Kidney (tissue), 14 donors: ENCODE data around the gene KLHL11. TPM values are rescaled to one million over a fixed set of nuclear protein-coding genes. Genes with fewer than 3 reads are reported as not detected.
"Not testable (repeated sequence)": the region's sequence is repeated elsewhere in the genome, so short reads cannot be mapped to it uniquely, and the experiment has no call there.

Experiments
- DNase-seq, 5 donors: peaks; one replicate each; pipeline ENCODE4 v3.0.0-alpha.2; 2013 to 2020
- FAIRE-seq: peaks from 2 replicates; lab custom pipeline; 2012; peaks lifted over from hg19 to GRCh38; lab: Jason Lieb, UNC
- H3K27ac ChIP-seq, 2 donors: one replicate each; pipeline ENCODE4 v1.7.0; 2013; ENCODE audit warnings: low read depth in 2 of 2, low read length in 2 of 2, inconsistent platforms in 1 of 2
- H3K27me3 ChIP-seq: one replicate; pipeline ENCODE4 v1.7.1; 2013; ENCODE audit warnings: low read length, inconsistent platforms; ENCODE audit not compliant: control insufficient read depth, insufficient read depth
- H3K36me3 ChIP-seq, 3 donors: one replicate each; pipeline versions ENCODE4 v1.7.0 to v1.7.1; 2013; ENCODE audit warnings: low read length in 3 of 3, control low read depth in 1 of 3, inconsistent platforms in 1 of 3; ENCODE audit not compliant: insufficient read depth in 3 of 3, control insufficient read depth in 2 of 3
- H3K4me1 ChIP-seq, 3 donors: one replicate each; pipeline versions ENCODE4 v1.7.0 to v1.7.1; 2013; ENCODE audit warnings: low read length in 3 of 3, inconsistent platforms in 1 of 3, low read depth in 1 of 3; ENCODE audit not compliant: control insufficient read depth in 2 of 3, insufficient read depth in 2 of 3
- H3K4me3 ChIP-seq, 3 donors: one replicate each; pipeline versions ENCODE4 v1.7.0 to v1.8.1; 2013; ENCODE audit warnings: low read length in 3 of 3, control low read depth in 1 of 3, inconsistent platforms in 1 of 3
- H3K9ac ChIP-seq, 3 donors: one replicate each; pipeline versions ENCODE4 v1.7.0 to v1.7.1; 2013; ENCODE audit warnings: low read length in 3 of 3, control low read depth in 1 of 3, inconsistent platforms in 1 of 3
- H3K9me3 ChIP-seq, 3 donors: one replicate each; pipeline versions ENCODE4 v1.7.0 to v1.7.1; 2013; ENCODE audit warnings: low read length in 3 of 3, control low read depth in 1 of 3, inconsistent platforms in 1 of 3; ENCODE audit not compliant: control insufficient read depth in 2 of 3, insufficient read depth in 1 of 3
- CTCF ChIP-seq: IDR thresholded peaks from 3 replicates; pipeline ENCODE4 v1.5.1; 2012; ENCODE audit warnings: mild to moderate bottlenecking, moderate library complexity, borderline replicate concordance; ENCODE audit not compliant: insufficient read depth; ENCODE audit errors: extremely low read depth
- intact Hi-C: fragments of 100-400 bp; cut with DNase I; formaldehyde crosslinking; loops from one replicate; pipeline ENCODE4 v1.11.1; 2022
- polyA plus RNA-seq: library from polyadenylated mRNA; stranded (reverse); fragments of 350-450 nt; fragmentation: Illumina TruSeq; extraction: RNeasy Lipid Tissue Mini Kit (QIAGEN cat#74804); gene quantifications from one replicate; pipeline ENCODE4 v1.2.3, GENCODE V29; 2014; ENCODE audit warnings: low read depth, low replicate concordance; ENCODE audit not compliant: insufficient read depth
- total RNA-seq: library from RNA; stranded (reverse); fragmentation: NEBNext Ultra II Directional; extraction: Animal tissue kit (Norgen Biotek cat#: 25700); gene quantifications from one replicate; pipeline ENCODE4 v1.2.1, GENCODE V29; 2021
- donor health status: control.
- donor health status: control.
- donor health status: control.
- donor health status: control.
- donor health status: control.
- donor health status: DM: yes; HTN: yes; CAD: no.
- donor health status: Normal renal cell carcinoma (clear cell type).

The KLHL11 gene
- total and polyA plus RNA-seq, 2 donors from 2014 or later = 0.37 to 16.1 TPM

GRCh38 chr17:41880130-41880529 lies 14.9 kb upstream of the KLHL11 start:
- DNase-seq = no peak
- Histone ChIP-seq H3K9ac (no peak overlapping the region), H3K27me3 (no peaks in the 10 kb centered on the region), H3K36me3 (peaks cover 7 to 45% (median 31%) of the 10 kb centered on the region in 3 donors), H3K4me3 (no peak overlapping the region), H3K27ac (no peak overlapping the region), H3K4me1 (no peaks in the 10 kb centered on the region), H3K9me3 (no peaks in the 10 kb centered on the region)
- intact Hi-C loops = no loop called here
- no peak for FAIRE-seq
- TF ChIP-seq CTCF = no peak

DNA sequence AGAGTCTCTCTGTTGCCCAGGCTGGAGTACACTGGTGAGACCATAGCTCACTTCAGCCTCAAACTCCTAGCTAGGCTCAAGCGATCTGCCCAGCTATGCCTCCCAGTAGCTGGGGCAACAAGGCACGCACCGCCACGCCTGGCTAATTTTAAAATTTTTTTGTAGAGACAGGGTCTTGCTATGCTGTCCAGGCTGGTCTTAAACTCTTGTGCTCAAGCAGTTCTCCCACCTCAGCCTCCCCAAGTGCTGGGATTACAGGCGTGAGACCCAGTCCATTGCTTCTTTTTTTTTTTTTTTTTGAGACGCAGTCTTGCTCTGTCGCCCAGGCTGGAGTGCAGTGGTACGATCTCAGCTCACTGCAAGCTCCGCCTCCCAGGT lies 9.1 kb upstream of the KLHL11 start:
- H3K27ac ChIP-seq, H3K9me3 ChIP-seq, FAIRE-seq, H3K9ac ChIP-seq, H3K27me3 ChIP-seq, H3K4me3 ChIP-seq, intact Hi-C loops, DNase-seq, H3K4me1 ChIP-seq: not testable (repeated sequence)
- peaks cover 7 to 45% (median 39%) of the 10 kb centered on the region in 3 donors for H3K36me3 ChIP-seq

DNA sequence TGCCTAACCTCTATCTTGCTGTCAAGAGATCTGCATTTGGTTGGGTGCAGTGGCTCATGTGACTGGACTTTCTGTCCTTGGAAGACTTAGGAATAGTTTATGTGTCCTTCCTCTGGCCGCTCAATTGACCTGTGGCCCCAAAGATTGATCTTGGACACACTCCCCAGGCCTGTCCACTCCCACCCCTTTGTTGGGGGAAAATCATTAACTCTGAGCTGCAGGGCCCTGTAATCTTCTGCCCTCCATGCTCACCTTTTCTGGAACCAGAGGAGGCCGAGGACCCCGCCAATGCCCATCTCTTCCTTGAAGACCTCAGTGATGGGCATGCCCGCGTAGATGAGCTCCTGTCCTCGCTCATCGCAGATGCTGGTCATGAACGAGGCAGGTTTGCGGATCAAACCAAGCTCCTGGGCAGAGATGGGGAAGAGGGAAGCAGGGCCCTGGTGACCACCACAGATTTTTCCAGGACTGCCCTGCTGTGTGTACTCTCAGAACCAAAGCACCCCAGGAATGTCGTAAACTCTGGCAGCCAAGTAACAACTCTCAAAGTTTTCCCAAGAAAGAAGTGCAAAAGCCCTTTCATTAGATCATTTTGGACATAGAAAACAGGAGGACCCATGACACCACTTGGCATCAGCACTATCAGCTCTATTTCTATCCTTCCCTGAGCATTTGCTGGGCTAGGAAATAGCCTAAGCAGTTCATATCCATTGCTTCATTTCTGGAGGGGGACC lies 8.5 kb upstream of the KLHL11 start:
- Histone ChIP-seq H3K9ac (no peak overlapping the region), H3K9me3 (no peaks in the 10 kb centered on the region), H3K27ac (no peak overlapping the region), H3K4me1 (no peaks in the 10 kb centered on the region), H3K4me3 (no peak overlapping the region), H3K27me3 (no peaks in the 10 kb centered on the region), H3K36me3 (peaks cover 5 to 50% (median 36%) of the 10 kb centered on the region in 3 donors)
- no peak for DNase-seq
- intact Hi-C loops = no loop called here
- no peak for TF ChIP-seq CTCF
- no peak for FAIRE-seq

DNA sequence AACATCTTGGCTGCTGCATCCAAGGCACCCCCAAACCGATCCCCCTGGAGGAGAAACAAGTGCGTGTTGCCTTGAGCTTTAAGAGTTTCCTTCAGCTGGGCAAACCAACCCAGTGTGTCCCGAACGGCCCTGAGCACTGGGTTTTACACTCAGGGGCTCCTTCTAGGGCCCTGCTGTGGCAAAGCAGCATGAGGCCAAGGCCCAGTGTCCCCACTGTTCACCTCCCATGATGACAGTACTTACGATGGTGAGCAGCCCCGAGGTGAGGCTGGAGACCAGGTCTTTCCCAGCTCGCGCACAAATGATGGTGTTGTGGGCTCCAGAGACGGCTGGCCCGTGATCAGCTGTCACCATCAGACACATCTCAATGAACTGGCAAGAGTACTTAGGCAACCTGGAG lies 6.6 kb upstream of the KLHL11 start:
- no peak overlapping the region for H3K9ac ChIP-seq
- FAIRE-seq (no peak), DNase-seq (no peak)
- intact Hi-C loops = no loop called here
- H3K27me3 ChIP-seq = no peaks in the 10 kb centered on the region
- no peak overlapping the region for H3K4me3 ChIP-seq
- H3K4me1 ChIP-seq = no peaks in the 10 kb centered on the region
- no peaks in the 10 kb centered on the region for H3K9me3 ChIP-seq
- no peak overlapping the region for H3K27ac ChIP-seq
- no peak for TF ChIP-seq CTCF
- H3K36me3 ChIP-seq = peaks cover 4 to 44% (median 26%) of the 10 kb centered on the region in 3 donors
